Smooth muscle cell (in vitro differentiated cells): ENCODE results near the gene LRRC8D. TPM values are rescaled to one million over a fixed set of nuclear protein-coding genes. Genes with fewer than 3 reads are reported as not detected.

Experiments used
- DNase-seq: peaks from one replicate; lab custom pipeline; 2025; ENCODE audit not compliant: unreplicated experiment; lab: John Stamatoyannopoulos, UW
- H2AFZ ChIP-seq: fragments of 200-600 bp; sonication (generic); 2 replicates; pipeline ENCODE4 v1.6.0; 2016; ENCODE audit warnings: antibody characterized with exemption, low read depth, mild to moderate bottlenecking
- H3F3A ChIP-seq: fragments of 200-600 bp; sonication (generic); 2 replicates; pipeline ENCODE4 v1.6.0; 2017; ENCODE audit warnings: antibody characterized with exemption, low read depth
- H3K27ac ChIP-seq: fragments of 200-600 bp; sonication (generic); 2 replicates; pipeline ENCODE4 v1.5.1; 2016; ENCODE audit warnings: low read depth, mild to moderate bottlenecking
- H3K27me3 ChIP-seq: fragments of 200-600 bp; sonication (generic); 2 replicates; pipeline ENCODE4 v1.6.1; 2016; ENCODE audit warnings: low read depth, mild to moderate bottlenecking
- H3K36me3 ChIP-seq: fragments of 200-600 bp; sonication (generic); 2 replicates; pipeline ENCODE4 v1.5.1; 2016; ENCODE audit warnings: low read depth
- H3K4me1 ChIP-seq: fragments of 200-600 bp; sonication (generic); 2 replicates; pipeline ENCODE4 v1.5.1; 2016; ENCODE audit warnings: low read depth
- H3K4me2 ChIP-seq: fragments of 200-600 bp; sonication (generic); 2 replicates; pipeline ENCODE4 v1.6.0; 2016; ENCODE audit warnings: mild to moderate bottlenecking
- H3K4me3 ChIP-seq: fragments of 200-600 bp; sonication (generic); 2 replicates; pipeline ENCODE4 v1.5.1; 2016; ENCODE audit warnings: mild to moderate bottlenecking
- H3K79me2 ChIP-seq: fragments of 200-600 bp; sonication (generic); 2 replicates; pipeline ENCODE4 v1.6.0; 2016; ENCODE audit warnings: low read depth, mild to moderate bottlenecking
- H3K9ac ChIP-seq: fragments of 200-600 bp; sonication (generic); 2 replicates; pipeline ENCODE4 v1.6.0; 2016; ENCODE audit warnings: low read depth
- H3K9me3 ChIP-seq: fragments of 200-600 bp; sonication (generic); replicated peaks from 2 replicates; pipeline ENCODE4 v1.5.1; 2016; ENCODE audit warnings: low read depth
- H4K20me1 ChIP-seq: fragments of 200-600 bp; sonication (generic); 2 replicates; pipeline ENCODE4 v1.6.0; 2016; ENCODE audit warnings: low read depth
- CTCF ChIP-seq: fragments of 200-600 bp; sonication (generic); IDR thresholded peaks from 2 replicates; pipeline ENCODE4 v1.5.1; 2017; ENCODE audit warnings: borderline replicate concordance, mild to moderate bottlenecking, antibody characterized with exemption; ENCODE audit not compliant: insufficient read depth, poor library complexity, severe bottlenecking
- WGBS: methylation state at CpG from one replicate; pipeline ENCODE4 v1.1.7; 2016; ENCODE audit warnings: low lambda C conversion rate; 5-methylcytosine and 5-hydroxymethylcytosine counted together
- polyA plus RNA-seq: library from polyadenylated mRNA; unstranded; fragments of >200 nt; fragmentation: Nextera tagmentation; extraction: Ambion mirVana; gene quantifications from 2 replicates; pipeline ENCODE4 v1.2.1, GENCODE V29; 2016
- total RNA-seq: library from RNA; depleted of rRNA; stranded (reverse); fragments of >200 nt; gene quantifications from 2 replicates; pipeline ENCODE4 v1.2.3, GENCODE V29; 2014

Gene LRRC8D
- total and polyA plus RNA-seq, 2 experiments from 2014 or later = 5.2 to 25.1 TPM

- H3K9me3 ChIP-seq = no peaks in the 10 kb centered on the region
- no peak for TF ChIP-seq CTCF
- H3K4me2 ChIP-seq = no peak overlapping the region
- H3F3A ChIP-seq = peaks cover 7% of the 10 kb centered on the region
- H3K4me3 ChIP-seq = no peak overlapping the region
- no peak overlapping the region for H3K9ac ChIP-seq
- DNase-seq = no peak
- H3K27me3 ChIP-seq = no peaks in the 10 kb centered on the region
- peaks cover 4% of the 10 kb centered on the region for H3K79me2 ChIP-seq
- no peak overlapping the region for H2AFZ ChIP-seq
- no peaks in the 10 kb centered on the region for H3K36me3 ChIP-seq
- WGBS = 56% methylated on average over 5 of the region's 5 CpGs
- peak overlapping the region; percentile 38 for H3K27ac ChIP-seq
- H3K4me1 ChIP-seq = peaks cover 15% of the 10 kb centered on the region
- H4K20me1 ChIP-seq = no peaks in the 10 kb centered on the region
These were observed 67.9 kb downstream of the LRRC8D start for GRCh38 chr1:89888480-89889322.

- H3K4me3 ChIP-seq = no peak overlapping the region
- H2AFZ ChIP-seq = no peak overlapping the region
- no peak for TF ChIP-seq CTCF
- no peak for DNase-seq
- no peaks in the 10 kb centered on the region for H3K9me3 ChIP-seq
- H3K27me3 ChIP-seq = no peaks in the 10 kb centered on the region
- peaks cover 12% of the 10 kb centered on the region for H3F3A ChIP-seq
- H3K36me3 ChIP-seq = no peaks in the 10 kb centered on the region
- H3K4me2 ChIP-seq = no peak overlapping the region
- H3K79me2 ChIP-seq = peaks cover 4% of the 10 kb centered on the region
- H3K9ac ChIP-seq = no peak overlapping the region
- peak overlapping the region; percentile 38 for H3K27ac ChIP-seq
- peaks cover 21% of the 10 kb centered on the region for H3K4me1 ChIP-seq
- H4K20me1 ChIP-seq = no peaks in the 10 kb centered on the region
These were observed 68.4 kb downstream of the LRRC8D start for GRCh38 chr1:89889323-89889615.

- Histone ChIP-seq H3K4me1 (peaks cover 21% of the 10 kb centered on the region), H3K27ac (peak overlapping the region; percentile 70), H4K20me1 (no peaks in the 10 kb centered on the region), H3K9ac (no peak overlapping the region), H2AFZ (no peak overlapping the region), H3K4me2 (peak overlapping the region; percentile 44), H3K79me2 (peaks cover 4% of the 10 kb centered on the region), H3K4me3 (no peak overlapping the region), H3K36me3 (no peaks in the 10 kb centered on the region), H3K9me3 (no peaks in the 10 kb centered on the region), H3K27me3 (no peaks in the 10 kb centered on the region), H3F3A (peaks cover 16% of the 10 kb centered on the region)
- WGBS = 61% methylated on average over 7 of the region's 7 CpGs
- no peak for TF ChIP-seq CTCF
- DNase-seq = no peak
These were observed 69.4 kb downstream of the LRRC8D start for GRCh38 chr1:89890085-89890752.
